Pons (tissue), 1 donor: Measurements from ENCODE around the gene SSPN.

Experiments
- DNase-seq: peaks from one replicate; pipeline ENCODE4 v3.0.0-alpha.2; 2016; ENCODE audit warnings: low spot score

The SSPN gene

DNA sequence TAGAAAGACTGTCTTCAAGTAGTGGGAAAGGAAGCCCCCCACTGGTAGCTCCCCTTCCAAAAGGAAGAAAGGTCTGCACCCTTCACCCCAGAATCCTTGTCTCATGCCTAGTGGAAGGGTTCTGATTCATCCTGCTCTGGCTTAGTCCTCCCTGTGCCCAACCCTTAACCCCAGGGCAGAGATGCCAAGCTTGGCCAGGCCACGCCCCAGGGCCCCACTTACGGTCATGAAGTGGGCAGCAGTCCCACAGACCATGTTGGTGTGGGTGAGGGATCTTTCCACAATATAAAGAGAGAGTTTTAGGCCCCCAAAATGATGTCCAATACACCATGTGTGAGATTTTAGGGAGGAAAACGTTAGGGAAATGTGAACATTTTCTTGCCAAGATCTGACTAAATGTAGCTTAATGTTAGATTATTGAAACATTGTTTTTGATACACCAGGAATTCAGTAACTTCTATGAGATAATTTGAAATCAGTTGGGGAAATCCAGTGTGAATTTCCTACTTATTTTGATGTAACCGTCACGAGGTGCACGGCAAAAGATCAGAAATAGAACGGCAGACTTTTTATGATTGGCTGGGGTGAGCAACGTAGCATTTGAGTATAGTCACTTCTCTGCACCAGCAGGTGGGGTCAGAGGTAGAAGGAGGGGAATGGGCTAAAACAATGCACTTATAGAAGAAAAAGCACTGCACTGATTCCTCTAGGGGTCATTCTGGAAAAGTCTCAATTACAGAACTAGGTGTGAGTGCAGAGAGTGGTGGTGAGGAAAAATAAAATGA is 8.2 kb upstream of the SSPN start:
- DNase-seq: no peak

- DNase-seq: no peak
Observed at GRCh38 chr12:26188127-26188526, 7.2 kb upstream of the SSPN start.

DNA sequence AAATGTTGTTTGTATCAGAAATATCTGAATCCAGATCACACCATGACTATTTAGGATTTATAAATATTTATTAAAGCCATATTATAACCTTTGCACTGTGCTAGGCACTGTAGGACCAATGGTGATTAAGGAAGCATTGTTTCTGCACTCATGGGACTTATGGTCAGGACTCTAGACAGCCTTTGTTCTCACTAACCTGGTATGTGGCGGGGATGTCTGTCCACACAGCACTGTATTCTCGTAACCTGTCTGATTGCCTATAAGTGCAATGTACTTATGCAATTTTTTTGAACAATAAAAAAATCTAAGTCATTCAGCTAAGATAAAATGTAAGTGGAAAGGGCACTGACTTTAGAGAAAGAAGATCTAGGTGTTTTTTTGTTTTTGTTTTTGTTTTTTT is 6.7 kb upstream of the SSPN start:
- no peak for DNase-seq

GRCh38 chr12:26192142-26192541 is 3.2 kb upstream of the SSPN start:
- DNase-seq: no peak

DNA sequence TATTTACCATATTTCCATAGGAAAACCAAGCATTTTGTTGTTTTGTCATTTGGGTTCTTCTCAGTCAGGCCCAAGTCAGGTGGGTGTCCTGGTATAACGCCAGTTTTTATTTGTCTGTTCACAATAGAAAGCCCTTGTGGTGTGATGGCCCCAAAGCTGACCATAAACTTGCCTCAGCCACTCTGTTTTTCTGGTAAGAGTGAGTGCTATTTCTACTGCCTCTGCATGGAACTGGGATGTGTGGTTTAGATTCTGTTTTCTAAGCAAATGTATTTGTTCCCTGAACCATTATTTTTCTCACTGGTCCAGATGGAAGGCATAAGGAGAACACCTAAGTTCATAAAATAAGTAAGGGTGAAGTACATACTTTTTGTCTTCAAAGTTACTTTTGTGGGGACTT is 1.8 kb upstream of the SSPN start:
- DNase-seq: no peak

DNA sequence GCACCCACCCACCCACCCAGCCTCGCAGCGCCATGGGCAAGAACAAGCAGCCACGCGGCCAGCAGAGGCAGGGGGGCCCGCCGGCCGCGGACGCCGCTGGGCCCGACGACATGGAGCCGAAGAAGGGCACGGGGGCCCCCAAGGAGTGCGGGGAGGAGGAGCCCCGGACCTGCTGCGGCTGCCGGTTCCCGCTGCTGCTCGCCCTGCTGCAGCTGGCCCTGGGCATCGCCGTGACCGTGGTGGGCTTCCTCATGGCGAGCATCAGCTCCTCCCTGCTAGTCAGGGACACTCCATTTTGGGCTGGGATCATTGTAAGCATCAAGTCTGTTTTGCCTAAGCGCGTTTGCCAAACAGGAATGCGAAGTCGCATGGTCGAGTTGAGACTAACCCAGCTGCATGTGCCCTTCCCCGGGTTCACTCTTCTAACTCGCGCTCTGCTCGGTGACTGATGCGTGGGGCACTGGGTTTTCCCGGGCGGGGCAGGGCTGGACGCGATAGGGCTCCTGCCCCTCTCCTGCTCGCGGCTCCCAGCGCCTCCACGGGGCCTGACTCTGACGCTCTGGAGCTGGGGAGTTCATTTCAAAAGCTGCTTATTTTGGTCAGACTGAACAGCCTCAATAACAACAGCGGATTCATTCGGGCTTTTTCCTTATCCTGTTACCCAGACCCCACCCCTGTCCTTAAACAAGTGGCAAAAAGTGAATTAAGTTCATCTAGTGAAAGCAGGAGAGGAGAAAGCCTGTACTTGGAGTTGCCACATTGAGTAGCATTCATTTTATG is 458 bp downstream of the SSPN start:
- peak; percentile 74 for DNase-seq

GRCh38 chr12:26196421-26196716 is 996 bp downstream of the SSPN start:
- no peak for DNase-seq

GRCh38 chr12:26197832-26198231 is 2.5 kb downstream of the SSPN start:
- DNase-seq: no peak

- DNase-seq: no peak
Observed at GRCh38 chr12:26198742-26199141, 3.4 kb downstream of the SSPN start.

GRCh38 chr12:26203167-26203780 is 7.9 kb downstream of the SSPN start:
- DNase-seq: no peak

GRCh38 chr12:26204612-26205289 is 9.4 kb downstream of the SSPN start:
- DNase-seq: no peak

GRCh38 chr12:26205298-26205697 is 9.9 kb downstream of the SSPN start:
- no peak for DNase-seq

DNA sequence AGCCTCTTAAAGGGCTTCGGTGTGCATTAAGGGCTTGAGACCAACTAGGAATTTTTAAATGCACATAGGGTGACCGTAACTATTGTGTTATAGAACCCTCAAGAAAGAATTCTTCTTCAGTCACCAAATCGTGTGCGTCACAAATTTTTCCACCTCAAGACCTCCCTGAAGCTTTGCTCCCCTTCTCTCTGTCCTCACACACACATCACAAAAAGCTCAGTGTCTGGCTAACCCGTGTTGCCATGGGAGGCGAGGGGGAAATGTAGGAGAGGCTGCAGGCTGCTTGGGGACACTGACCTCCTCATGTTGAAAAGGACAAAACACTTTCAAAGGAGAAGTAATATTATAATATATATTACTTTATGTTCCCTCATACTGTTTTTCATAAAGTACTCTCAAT is 10.6 kb downstream of the SSPN start:
- DNase-seq: peak; percentile 77

- DNase-seq: no peak
Observed at GRCh38 chr12:26211331-26211730, 16.0 kb downstream of the SSPN start.

DNA sequence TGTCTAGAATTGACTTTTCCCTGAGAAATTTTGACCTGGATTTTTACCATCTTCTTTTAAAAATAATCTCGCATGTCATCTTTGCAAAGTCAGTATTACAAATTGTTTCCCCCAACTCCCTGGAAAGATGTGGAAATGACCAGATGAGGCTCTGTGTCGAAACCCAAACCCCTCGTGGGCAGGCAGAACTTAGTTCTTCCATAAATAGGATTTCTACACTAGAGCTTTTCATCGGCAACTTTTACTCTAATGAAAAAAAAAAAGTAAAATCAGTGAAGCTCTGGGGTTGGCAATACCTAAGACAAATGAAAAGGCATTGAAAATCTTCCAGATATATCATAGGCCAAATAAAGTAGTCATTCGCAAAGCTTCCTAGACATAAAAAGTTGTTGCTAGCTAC is 17.0 kb downstream of the SSPN start:
- DNase-seq: peak; percentile 52

DNA sequence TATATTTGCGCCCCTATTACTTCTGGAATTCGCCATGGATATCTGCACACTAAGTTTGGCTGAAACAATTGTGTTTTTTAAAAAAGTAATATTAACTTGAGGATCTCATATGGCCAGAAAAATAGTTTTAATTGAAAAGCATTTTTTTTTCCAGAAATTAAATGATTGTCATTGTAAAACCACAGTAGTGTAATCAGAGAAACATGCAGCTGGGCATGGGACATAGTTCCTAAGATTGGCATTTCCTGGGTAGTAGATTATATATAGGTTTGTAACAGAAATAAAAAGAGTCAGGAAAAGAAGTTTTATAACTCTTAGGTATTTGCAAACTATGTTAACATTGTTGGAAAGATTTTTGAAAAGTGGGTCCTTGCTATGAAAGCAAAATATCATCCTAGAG is 17.6 kb downstream of the SSPN start:
- DNase-seq: no peak

DNA sequence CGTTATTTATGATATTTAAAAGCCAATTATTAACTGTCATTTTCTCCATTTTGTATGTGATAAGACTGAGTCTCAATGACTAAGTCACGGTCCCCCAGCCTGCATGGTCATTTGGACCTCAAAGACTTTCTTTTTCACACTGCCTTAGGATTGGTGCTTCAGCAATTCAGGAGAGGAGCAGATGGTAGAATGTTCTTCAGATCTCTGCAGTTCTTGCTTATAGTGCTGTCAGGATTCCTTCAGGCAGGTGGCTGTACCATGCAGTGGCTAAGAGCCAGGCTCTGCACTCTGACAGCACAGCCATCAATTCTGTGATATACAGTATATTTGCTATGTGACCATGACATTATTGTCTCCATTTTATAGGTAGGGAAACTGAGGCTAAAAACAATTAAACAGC is 18.7 kb downstream of the SSPN start:
- no peak for DNase-seq

GRCh38 chr12:26219736-26220135 is 24.4 kb downstream of the SSPN start:
- DNase-seq: no peak

- no peak for DNase-seq
Observed at GRCh38 chr12:26224657-26225056, 29.3 kb downstream of the SSPN start.

GRCh38 chr12:26226122-26226521 is 30.7 kb downstream of the SSPN start:
- DNase-seq: peak; percentile 60

GRCh38 chr12:26226629-26227360 is 31.4 kb downstream of the SSPN start:
- peak; percentile 65 for DNase-seq

DNA sequence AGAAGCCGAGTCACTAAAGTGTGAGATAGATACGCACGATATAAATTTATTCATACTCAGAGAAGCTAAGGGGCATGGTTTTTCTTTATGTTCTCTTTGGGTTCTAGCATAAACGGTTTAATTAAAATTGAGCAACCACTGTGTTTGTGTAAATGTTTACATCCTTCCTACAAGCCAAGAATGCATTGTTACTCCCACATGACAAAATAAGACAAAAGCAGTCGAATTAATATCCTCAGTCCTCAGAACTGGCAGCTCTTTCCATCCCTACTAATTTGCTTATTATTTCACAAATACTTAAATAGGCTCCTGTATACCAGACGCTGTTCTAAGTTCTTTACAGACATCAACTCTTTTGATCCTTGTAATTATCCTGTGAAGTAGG is 32.0 kb downstream of the SSPN start:
- DNase-seq: peak; percentile 64
